GM18868 (cell line): Measurements from ENCODE around the gene TRAFD1.
A peak's percentile ranks its signal among the peaks of the same experiment; 100 is the strongest.

Source experiments
- ATAC-seq: cut with Tn5 transposase; IDR thresholded peaks from one replicate; pipeline ENCODE4 v1.9.1; 2021; ENCODE audit warnings: mild to moderate bottlenecking, moderate library complexity; ENCODE audit not compliant: unreplicated experiment

Gene TRAFD1

DNA sequence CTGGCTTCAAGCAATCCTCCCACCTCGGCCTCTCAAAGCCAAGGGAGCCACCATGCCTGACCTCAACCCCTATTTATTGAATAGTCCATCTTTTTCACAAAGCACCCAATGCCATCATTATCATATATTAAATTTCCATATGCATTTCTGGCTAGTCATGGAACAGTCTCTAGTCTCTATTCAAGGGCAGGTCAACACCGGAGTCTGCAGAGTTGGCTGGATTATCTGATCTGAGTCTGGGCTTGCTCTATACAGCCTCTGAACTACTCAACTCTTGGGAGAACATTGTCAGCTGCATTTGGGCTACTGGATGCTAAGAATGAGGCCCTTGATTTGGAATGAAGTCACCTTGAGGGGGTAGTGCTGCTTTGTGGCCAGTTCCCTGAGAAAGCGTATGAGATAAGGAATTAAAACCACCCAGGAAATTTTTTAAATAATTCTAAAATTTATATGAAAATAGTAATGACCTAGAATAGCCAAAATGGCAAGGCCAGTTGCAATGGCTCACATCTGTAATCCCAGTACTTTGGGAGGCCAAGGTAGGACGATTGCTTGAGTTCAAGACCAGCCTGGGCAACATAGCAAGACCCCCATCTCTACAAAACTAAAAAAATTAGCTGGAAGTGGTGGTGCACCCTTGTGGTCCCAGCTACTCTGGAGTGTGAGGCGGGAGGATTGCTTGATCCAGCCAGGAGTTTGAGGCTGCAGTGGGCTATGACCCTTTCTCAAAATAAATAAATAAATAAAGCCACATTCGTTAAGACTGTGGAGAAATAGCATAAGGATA lies 9.9 kb upstream of the TRAFD1 start:
- ATAC-seq = no peak

- ATAC-seq = no peak
Observed at GRCh38 chr12:112116232-112117060, 8.9 kb upstream of the TRAFD1 start.

DNA sequence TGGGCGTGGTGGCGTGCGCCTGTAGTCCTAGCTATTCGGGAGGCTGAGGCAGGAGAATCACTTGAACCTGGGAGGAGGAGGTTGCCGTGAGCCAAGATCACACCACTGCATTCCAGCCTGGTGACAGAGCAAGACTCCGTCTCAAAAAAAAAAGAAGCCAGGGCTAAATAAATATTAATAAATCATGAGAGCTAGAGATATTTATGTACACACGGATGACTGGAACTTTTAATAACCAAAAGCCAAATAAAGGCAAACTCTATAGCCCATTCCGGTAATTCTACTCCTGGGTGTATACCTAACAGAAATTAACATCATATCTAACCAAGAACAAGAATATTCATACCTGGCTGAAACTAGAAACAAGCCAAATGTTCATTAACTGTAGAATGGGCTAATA lies 7.7 kb upstream of the TRAFD1 start:
- ATAC-seq = no peak

- no peak for ATAC-seq
Observed at GRCh38 chr12:112121780-112122565, 3.4 kb upstream of the TRAFD1 start.

DNA sequence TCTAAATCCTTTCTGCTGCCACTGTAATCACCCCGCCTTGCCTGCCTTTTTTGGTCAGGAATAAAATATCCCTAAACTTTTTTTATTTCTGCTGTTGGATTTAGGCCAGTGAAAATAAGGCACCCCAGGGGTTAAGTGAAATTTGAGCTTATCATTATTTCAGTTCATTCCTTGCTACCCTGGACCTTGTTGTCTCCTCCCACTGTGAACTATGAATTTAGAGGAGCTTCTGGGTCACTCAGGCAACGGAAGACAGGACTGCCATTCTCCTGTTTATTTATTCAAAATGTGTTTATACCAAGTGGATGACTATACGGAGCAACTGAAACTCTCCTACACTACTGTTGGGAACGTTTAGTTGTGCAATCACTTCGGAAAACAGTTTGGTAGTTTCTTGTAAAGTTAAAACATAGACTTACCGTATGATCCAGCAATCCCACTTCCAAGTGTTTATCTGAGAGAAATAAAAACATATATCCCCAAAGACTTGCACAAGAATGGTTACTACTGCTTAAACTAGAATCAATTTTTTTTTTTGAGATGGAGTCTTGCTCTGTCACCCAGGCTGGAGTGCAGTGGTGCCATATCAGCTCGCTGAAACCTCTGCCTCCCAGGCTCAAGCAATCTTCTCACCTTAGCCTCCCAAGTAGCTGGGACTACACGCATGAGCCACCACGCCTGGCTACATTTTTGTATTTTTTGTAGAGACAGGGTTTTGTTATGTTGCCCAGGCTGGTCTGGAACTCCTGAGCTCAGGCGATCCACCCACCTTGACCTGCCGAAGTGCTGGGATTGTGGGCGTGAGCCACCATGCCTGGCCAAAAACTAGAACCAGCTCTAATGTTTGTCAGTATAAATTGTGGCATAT lies 2.3 kb upstream of the TRAFD1 start:
- ATAC-seq = no peak

GRCh38 chr12:112124918-112125249 lies 476 bp upstream of the TRAFD1 start:
- ATAC-seq = no peak

GRCh38 chr12:112126000-112126438 lies 659 bp downstream of the TRAFD1 start:
- ATAC-seq = no peak

DNA sequence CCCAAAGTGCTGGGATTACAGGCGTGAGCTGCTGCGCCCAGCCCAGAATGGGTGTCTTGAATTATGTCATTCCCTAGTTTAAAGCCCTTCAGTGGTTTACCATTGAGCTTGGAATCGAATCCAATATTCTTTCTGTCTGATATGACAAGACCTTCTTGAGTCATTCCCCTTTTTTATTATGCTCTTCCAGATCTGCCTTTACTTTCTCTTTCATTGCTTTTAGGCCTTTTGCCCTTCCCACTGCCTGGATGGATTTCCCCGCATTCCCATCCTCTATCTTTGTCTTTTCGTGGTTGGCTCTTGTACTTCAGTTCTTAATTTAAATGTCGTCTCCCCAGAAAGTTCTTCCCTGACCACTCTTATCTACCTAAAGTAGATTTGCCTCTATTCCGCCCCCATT lies 1.6 kb downstream of the TRAFD1 start:
- no peak for ATAC-seq

- peak; percentile 58 for ATAC-seq
Observed at GRCh38 chr12:112130441-112130998, 5.2 kb downstream of the TRAFD1 start.

GRCh38 chr12:112131686-112132085 lies 6.3 kb downstream of the TRAFD1 start:
- no peak for ATAC-seq

DNA sequence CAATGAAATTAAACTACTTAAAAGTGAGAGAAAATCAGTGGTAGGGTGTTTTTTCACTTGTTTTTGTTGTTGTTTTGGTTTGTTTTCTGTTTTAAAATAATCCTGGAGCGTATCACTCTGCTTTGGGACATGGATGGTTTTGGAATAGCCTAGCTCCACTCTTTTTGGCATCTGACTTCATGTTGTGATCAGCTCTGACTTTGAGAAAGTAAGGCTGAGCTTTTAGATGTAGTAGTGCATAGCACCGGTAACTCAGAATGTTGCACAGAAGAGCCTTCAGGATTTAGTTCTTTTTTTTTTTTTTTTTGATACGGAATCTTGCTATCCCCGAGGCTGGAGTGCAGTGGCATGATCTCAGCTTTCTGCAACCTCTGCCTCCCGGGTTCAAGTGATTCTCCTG lies 8.1 kb downstream of the TRAFD1 start:
- ATAC-seq = no peak

DNA sequence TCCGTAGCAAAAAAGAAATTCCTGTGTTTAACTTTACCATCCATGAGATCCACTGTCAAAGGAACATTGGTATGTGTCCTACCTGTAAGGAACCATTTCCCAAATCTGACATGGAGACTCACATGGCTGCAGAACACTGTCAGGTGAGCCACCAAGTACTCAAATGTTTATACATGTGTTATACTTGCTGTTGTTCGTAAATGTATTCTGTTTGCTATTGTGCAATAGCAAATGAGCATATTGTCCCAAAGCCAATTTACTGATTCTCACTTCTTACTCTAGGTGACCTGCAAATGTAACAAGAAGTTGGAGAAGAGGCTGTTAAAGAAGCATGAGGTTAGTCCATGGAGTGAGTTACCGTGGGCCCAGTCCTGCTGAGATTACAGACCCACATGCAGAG lies 9.4 kb downstream of the TRAFD1 start:
- ATAC-seq = no peak

DNA sequence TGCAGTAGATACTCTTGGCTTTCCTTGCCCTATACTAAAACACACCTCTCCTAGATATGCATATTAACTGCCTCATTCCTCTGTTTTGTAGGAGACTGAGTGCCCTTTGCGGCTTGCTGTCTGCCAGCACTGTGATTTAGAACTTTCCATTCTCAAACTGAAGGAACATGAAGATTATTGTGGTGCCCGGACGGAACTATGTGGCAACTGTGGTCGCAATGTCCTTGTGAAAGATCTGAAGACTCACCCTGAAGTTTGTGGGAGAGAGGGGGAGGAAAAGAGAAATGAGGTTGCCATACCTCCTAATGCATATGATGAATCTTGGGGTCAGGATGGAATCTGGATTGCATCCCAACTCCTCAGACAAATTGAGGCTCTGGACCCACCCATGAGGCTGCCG lies 15.4 kb downstream of the TRAFD1 start:
- no peak for ATAC-seq

DNA sequence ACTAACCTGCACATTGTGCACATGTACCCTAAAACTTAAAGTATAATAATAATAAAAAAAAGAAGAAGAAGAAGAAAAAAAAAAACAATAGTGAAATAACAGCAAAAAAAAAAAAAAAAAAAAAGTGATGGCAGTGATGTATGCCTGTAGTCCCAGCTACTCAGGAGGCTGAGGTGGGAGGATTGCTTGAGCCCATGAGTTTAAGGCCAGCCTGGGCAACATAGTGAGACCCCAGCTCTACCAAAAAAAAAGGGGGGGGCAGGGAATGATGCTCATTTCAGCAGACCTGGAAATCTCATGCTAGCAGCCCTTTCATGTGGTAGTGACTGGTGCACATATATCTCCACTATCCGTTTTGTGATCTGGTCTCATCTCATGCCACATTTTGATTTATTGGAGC lies 20.8 kb downstream of the TRAFD1 start:
- no peak for ATAC-seq

GRCh38 chr12:112148031-112148513 lies 22.7 kb downstream of the TRAFD1 start:
- no peak for ATAC-seq

DNA sequence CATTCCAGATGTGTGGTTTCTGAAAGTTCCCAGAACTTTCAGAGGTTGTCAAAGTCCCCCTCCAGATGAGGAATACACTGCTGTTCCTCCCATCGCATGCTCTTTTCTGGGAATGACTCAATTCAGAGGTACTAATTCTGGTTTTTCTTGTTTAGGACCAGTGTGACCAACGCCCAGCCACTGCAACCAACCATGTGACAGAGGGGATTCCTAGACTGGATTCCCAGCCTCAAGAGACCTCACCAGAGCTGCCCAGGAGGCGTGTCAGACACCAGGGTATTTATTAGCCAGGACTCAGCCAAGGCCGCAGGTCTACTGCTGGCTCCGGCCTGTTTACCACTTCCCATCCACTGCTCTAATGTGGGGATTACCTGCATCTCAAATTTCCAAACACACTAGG lies 24.2 kb downstream of the TRAFD1 start:
- ATAC-seq = no peak

GRCh38 chr12:112151766-112152541 lies 26.6 kb downstream of the TRAFD1 start:
- ATAC-seq = no peak

DNA sequence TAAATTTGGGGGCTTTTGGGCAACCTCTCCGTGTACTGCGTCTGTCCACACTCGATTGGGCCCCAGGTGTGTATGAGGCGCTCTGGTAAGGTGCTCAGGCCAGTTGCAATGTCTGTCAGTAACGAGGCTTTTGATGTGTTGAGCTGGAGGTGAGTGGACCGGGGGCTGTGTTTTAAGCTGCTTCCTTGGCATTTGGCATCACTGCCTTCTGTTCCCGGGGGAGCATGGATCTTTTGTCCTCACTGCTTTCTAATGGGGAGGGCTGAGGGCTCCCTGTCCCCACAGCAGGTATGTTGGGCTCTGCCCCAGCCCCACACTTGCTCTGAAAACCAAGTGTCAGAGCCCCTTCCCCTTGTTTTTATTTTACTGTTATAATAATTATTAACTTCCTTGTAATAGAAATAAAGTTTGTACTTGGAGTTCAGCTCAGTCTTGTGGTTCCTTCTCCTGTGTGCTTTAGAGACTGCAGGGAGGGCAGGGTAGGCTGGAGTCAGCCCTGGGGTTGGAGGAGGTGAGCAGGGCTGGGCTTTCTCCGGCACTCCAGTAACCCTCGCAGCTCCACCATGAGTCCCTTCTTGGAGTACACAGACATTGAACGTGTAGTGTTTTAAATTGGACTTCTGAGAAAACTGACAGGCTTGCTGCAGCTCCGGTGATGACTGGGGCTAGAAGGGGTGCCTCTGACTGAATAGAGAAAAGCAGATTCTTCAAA lies 28.0 kb downstream of the TRAFD1 start:
- no peak for ATAC-seq

DNA sequence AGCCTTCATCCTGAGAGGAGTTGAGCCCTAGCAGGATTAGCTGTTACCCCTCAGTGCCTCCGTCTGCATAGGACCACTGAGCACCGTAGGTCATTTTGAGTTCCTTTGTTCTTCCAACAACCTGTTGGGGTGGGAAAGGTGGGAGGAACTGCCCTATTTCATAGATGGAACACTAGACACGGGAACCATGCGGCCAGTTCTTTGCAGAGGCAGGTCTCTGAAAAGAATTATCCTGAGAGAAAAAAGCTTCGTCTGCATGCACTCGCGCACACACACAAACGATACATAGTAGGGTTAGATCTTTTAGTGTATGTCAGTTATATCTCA lies 28.5 kb downstream of the TRAFD1 start:
- no peak for ATAC-seq
